GM06990 (cell line): ENCODE data around the gene CCN2.

Experiments
- DNase-seq: peaks from one replicate; pipeline ENCODE4 v3.0.0-alpha.2; 2011; ENCODE audit not compliant: insufficient read length; ENCODE audit errors: extremely low read depth
- H3K27me3 ChIP-seq: replicated peaks from 2 replicates; pipeline ENCODE4 v1.6.0; 2011; ENCODE audit warnings: low read length; ENCODE audit not compliant: control insufficient read depth, insufficient read depth
- H3K36me3 ChIP-seq: 2 replicates; pipeline ENCODE4 v1.5.1; 2011; ENCODE audit warnings: low read length; ENCODE audit not compliant: control insufficient read depth, insufficient read depth
- H3K4me3 ChIP-seq: replicated peaks from 2 replicates; pipeline ENCODE4 v1.5.1; 2011; ENCODE audit warnings: low read depth, mild to moderate bottlenecking, control low read depth, low read length
- TF ChIP-seq, protein P1 (sequence below): IDR thresholded peaks from 2 replicates; pipeline ENCODE4 v1.5.1; 2011; ENCODE audit warnings: low read length, control low read depth, mild to moderate bottlenecking, inconsistent platforms; ENCODE audit not compliant: insufficient read depth, poor library complexity, severe bottlenecking

CCN2 gene

DNA sequence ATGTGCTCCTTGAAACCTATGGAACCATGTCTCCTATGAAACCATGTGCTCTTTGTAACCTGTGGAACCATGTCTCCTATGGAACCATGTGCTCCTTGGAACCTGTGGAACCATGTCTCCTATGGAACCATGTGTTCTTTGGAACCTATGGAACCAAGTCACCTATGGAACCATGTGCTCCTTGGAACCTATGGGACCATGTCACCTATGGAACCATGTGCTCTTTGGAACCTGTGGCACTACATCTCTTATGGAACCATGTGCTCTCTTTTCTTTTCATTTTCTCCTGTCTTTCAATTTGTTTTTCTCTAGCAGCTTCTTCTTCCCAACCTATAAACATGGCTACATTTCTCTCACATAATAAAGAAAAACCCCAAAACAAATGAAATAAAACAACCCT lies 11.9 kb upstream of the CCN2 start:
- H3K36me3 ChIP-seq, result no peaks in the 10 kb centered on the region
- H3K27me3 ChIP-seq, result no peaks in the 10 kb centered on the region; the same call in 1 of the 2 replicates
- no peak overlapping the region for H3K4me3 ChIP-seq
- no peak for DNase-seq
- TF ChIP-seq, protein P1, sequence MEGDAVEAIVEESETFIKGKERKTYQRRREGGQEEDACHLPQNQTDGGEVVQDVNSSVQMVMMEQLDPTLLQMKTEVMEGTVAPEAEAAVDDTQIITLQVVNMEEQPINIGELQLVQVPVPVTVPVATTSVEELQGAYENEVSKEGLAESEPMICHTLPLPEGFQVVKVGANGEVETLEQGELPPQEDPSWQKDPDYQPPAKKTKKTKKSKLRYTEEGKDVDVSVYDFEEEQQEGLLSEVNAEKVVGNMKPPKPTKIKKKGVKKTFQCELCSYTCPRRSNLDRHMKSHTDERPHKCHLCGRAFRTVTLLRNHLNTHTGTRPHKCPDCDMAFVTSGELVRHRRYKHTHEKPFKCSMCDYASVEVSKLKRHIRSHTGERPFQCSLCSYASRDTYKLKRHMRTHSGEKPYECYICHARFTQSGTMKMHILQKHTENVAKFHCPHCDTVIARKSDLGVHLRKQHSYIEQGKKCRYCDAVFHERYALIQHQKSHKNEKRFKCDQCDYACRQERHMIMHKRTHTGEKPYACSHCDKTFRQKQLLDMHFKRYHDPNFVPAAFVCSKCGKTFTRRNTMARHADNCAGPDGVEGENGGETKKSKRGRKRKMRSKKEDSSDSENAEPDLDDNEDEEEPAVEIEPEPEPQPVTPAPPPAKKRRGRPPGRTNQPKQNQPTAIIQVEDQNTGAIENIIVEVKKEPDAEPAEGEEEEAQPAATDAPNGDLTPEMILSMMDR, result no peak

DNA sequence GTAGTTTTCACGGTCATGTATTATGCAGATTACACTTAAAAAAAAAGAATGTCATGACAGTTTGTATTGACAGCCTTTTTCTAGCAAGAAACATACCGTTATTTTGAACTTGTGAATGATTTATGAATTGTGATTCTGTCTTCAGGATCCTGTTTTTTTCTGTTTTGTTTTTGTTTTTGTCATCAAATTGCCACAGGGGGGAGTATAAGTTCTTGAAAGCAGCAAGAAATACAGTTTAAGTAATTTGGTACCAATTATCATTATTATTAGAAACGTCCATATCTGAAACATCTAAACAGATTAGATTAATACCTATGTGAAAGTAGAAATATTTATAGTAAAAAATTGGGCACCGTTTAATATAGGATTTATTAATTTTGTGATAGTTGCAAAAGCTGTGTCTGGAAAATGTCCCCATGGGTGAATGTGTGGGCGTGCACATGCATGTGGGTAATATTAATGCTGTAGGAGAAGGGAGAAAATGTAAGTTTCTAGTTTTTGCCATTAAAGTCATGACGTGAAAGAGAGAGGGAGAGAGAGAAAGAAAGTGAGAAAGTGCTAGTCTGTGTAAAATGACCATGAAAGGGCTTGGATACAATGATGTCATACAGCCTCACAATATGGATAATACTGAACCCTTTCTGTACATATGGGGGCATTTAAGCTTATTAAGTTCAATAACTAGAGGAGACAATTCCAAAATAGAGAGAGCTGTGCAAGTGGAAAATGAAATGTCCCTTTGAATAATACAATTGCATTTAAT lies 9.4 kb upstream of the CCN2 start:
- DNase-seq, result no peak

DNA sequence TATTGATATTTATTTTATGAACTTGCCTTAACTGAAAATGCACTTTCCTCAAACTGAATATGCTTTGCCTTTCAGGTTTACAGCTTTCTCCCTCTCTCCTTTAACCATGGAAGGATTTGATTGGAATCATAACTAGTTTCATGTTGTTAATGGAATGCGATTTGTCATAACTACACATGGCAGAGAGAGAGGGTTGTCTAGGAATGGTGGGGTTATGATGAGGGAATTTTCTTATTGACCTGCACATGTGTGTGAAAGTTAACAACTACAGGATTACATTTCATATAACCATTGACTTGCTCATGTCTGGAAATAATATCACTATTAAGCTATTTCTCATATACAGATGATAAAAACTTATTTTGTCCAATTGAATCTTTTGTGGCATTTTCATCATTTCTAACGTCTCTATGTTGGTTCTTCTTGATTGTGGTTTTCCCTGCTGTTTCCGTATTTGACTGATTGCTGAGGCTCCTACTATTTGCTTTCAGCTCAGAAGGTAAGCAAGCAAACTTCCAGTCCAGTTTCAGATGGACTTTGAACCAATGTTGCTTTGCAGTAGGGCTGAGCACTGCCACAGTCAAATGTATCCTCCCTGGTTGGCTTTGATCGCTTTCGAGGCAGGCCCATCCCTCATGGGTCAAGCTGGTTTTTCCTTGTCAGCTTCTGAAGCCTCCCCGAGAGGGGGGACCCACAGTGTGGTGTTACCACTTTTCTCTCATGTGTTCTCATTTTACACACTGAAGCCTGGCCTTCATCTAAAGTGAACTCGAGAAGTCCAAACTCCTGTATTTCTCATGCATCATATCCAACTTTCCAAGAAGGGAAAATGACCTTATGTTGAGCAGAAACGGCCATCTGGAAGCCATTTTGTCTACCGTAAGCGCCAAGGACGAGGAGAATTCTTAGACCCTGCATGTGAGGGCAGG lies 7.6 kb upstream of the CCN2 start:
- no peak for DNase-seq
- Histone ChIP-seq H3K4me3 (no peak overlapping the region), H3K36me3 (no peaks in the 10 kb centered on the region), H3K27me3 (no peaks in the 10 kb centered on the region; the same call in 1 of the 2 replicates)
- TF ChIP-seq, protein P1, result no peak

More for the DNA sequence above, 9.4 kb upstream of the CCN2 start:
- Histone ChIP-seq H3K4me3 (no peak overlapping the region), H3K36me3 (no peaks in the 10 kb centered on the region), H3K27me3 (no peaks in the 10 kb centered on the region; the same call in 1 of the 2 replicates)
- TF ChIP-seq, protein P1, result no peak

DNA sequence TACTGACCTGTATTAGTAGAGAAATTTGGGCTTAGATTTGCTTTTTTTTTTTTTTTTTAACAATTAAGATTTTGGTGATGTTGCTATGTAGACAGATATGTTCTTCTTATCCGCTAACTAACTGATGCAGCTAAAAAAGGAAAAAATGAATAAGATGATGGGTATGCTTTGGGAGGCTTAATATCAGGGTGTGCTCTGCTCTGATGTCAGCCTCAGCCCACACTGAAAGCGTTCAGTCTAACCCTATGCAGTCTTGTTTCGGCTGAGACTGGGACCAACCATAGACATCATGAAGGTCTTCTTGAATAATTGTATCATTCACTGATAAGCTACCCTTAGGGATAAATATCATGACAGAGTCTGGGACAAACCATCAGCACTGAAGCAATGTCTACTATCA lies 6.9 kb upstream of the CCN2 start:
- H3K4me3 ChIP-seq, result no peak overlapping the region
- no peaks in the 10 kb centered on the region for H3K36me3 ChIP-seq
- H3K27me3 ChIP-seq, result no peaks in the 10 kb centered on the region; the same call in 1 of the 2 replicates
- DNase-seq, result no peak
- TF ChIP-seq, protein P1, result no peak

DNA sequence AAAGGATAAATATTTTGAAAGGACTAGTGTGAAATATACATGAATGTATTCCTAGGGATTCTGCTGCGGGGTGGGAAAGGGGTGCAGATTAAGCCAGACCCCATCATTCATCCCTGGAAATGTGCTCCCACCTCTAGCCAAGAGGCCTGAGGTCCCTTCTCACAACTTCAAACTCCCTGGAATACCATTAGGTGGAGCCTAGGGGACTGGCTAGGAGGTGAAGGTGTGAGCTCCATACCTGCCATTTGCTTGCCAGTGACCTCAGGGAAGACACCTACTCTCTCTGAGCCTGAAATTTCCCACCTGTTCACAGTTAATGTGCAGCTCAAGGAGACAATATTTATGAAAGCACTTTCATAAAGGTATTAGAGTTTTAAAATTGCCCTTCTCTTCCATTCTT lies 4.7 kb upstream of the CCN2 start:
- TF ChIP-seq, protein P1, result no peak
- no peaks in the 10 kb centered on the region; the same call in 1 of the 2 replicates for H3K27me3 ChIP-seq
- H3K4me3 ChIP-seq, result no peak overlapping the region
- DNase-seq, result no peak
- H3K36me3 ChIP-seq, result no peaks in the 10 kb centered on the region
